Dendritic cell treated with granulocyte-macrophage colony-stimulating factor and Interleukin-4, amounts not matched to agents 40 ng/mL and 50 ng/mL, for 4 days (primary cell): ENCODE results near the gene EFHC1.
"Not testable (repeated sequence)": the region's sequence is repeated elsewhere in the genome, so short reads cannot be mapped to it uniquely, and the experiment has no call there.

Source experiments
- H3K27ac Mint-ChIP-seq: one replicate; pipeline ENCODE4 v1.8.0; 2022; ENCODE audit warnings: mild to moderate bottlenecking, mixed read lengths
- H3K27me3 Mint-ChIP-seq: one replicate; pipeline ENCODE4 v1.8.0; 2022; ENCODE audit warnings: mild to moderate bottlenecking, mixed read lengths
- H3K36me3 Mint-ChIP-seq: one replicate; pipeline ENCODE4 v1.8.0; 2022; ENCODE audit warnings: low read depth, mixed read lengths
- H3K4me1 Mint-ChIP-seq: one replicate; pipeline ENCODE4 v1.8.0; 2022; ENCODE audit warnings: low read depth, mixed read lengths
- H3K4me3 Mint-ChIP-seq: one replicate; pipeline ENCODE4 v1.8.0; 2022; ENCODE audit warnings: mild to moderate bottlenecking, moderate library complexity, mixed read lengths
- H3K9me3 Mint-ChIP-seq: one replicate; pipeline ENCODE4 v1.8.0; 2022; ENCODE audit warnings: mixed read lengths
- intact Hi-C: fragments of 100-400 bp; cut with micrococcal nuclease; formaldehyde crosslinking; loops from one replicate; pipeline ENCODE4 v1.15.0; 2022

EFHC1 gene

DNA sequence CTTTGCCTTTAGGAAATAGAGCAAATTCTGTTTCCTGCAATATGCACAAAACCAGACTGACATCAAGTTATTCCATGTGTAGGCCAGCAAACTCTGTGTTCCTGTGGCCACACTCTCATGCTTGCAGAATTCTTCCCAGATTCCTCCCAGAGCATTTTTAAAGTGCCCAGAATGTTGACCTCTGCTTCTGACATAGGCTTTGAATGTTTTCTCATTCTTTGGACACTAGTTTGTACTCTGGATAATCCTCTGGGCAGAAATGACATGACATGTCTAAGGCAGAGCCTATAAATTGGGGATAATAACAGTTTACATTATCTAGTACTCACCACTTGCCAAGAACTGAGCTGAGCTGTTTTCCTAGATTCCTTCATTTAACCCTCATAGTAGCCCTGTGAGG lies 9.2 kb upstream of the EFHC1 start:
- H3K27me3 Mint-ChIP-seq: peaks cover 12% of the 10 kb centered on the region
- intact Hi-C loops: no loop called here
- no peaks in the 10 kb centered on the region for H3K9me3 Mint-ChIP-seq
- H3K27ac Mint-ChIP-seq: no peak overlapping the region
- H3K4me1 Mint-ChIP-seq: no peaks in the 10 kb centered on the region
- no peak overlapping the region for H3K4me3 Mint-ChIP-seq
- H3K36me3 Mint-ChIP-seq: peaks cover 3% of the 10 kb centered on the region

DNA sequence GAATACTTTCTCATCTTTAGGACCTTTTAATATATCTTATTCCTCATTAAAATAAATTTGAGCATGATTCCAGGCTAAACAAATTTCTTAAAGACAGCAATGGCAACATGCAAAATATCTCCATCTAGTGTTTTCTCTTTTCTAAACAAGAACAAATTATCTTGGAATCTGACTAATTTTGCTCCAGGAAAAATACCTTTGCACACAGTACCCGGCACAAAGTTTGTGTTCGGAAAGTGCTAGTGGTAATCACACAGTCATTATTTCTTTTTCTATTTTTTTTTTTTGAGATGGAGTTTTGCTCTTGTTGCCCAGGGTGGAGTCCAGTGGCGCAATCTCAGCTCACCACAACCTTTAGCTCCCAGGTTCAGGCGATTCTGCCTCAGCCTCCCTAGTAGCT lies 8.2 kb upstream of the EFHC1 start:
- H3K4me1 Mint-ChIP-seq: no peaks in the 10 kb centered on the region
- no peaks in the 10 kb centered on the region for H3K36me3 Mint-ChIP-seq
- intact Hi-C loops: no loop called here
- no peak overlapping the region for H3K4me3 Mint-ChIP-seq
- H3K9me3 Mint-ChIP-seq: no peaks in the 10 kb centered on the region
- no peak overlapping the region for H3K27ac Mint-ChIP-seq
- H3K27me3 Mint-ChIP-seq: peaks cover 12% of the 10 kb centered on the region

GRCh38 chr6:52415333-52415732 lies 4.8 kb upstream of the EFHC1 start:
- H3K36me3 Mint-ChIP-seq: no peaks in the 10 kb centered on the region
- H3K27ac Mint-ChIP-seq: no peak overlapping the region
- intact Hi-C loops: loop anchor here (5.0 kb wide), 1 partner anchor 182 kb away; no protein-coding TSS in a partner anchor

DNA sequence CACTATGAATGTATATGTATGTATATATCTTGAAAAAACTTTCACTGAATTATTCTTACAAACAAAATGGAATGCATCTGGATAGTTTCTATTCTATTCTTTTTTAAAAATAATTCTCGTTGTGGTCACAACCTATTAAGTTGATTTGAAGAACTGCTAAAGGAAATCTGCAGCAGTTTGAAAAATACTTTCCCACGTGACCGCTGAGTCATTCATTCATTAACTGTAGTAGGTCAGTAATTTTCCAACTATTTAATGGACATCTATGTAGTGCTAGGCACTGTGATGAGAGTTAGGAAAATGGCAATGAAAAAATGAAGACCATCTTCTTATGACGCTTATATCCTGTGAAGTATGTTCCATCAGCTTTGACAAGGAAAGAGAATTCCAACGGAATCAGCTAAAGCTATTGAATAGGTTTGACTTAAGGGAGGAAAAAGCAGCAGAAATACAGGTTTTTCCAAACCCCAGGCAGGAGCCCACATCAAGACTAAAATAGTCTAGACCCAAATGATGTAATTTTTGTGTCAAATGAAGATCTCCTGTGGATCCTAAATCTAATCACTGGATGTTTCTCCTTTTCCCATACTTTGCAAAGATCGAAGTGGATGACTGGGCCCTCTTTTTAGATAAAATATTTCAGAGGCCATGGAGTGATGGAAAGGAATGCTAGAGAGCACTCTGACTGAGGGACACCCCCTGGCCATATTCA lies 4.1 kb upstream of the EFHC1 start:
- no peaks in the 10 kb centered on the region for H3K9me3 Mint-ChIP-seq
- H3K4me3 Mint-ChIP-seq: no peak overlapping the region
- H3K27me3 Mint-ChIP-seq: peaks cover 16% of the 10 kb centered on the region
- intact Hi-C loops: loop anchor here (1.0 to 5.0 kb wide), 2 partner anchors 181 to 247 kb away; no protein-coding TSS in a partner anchor
- no peak overlapping the region for H3K27ac Mint-ChIP-seq
- H3K36me3 Mint-ChIP-seq: no peaks in the 10 kb centered on the region
- H3K4me1 Mint-ChIP-seq: peaks cover 9% of the 10 kb centered on the region

More at GRCh38 chr6:52415333-52415732, 4.8 kb upstream of the EFHC1 start:
- Mint-ChIP-seq H3K9me3 (no peaks in the 10 kb centered on the region), H3K4me1 (peaks cover 9% of the 10 kb centered on the region), H3K4me3 (no peak overlapping the region), H3K27me3 (peaks cover 16% of the 10 kb centered on the region)

DNA sequence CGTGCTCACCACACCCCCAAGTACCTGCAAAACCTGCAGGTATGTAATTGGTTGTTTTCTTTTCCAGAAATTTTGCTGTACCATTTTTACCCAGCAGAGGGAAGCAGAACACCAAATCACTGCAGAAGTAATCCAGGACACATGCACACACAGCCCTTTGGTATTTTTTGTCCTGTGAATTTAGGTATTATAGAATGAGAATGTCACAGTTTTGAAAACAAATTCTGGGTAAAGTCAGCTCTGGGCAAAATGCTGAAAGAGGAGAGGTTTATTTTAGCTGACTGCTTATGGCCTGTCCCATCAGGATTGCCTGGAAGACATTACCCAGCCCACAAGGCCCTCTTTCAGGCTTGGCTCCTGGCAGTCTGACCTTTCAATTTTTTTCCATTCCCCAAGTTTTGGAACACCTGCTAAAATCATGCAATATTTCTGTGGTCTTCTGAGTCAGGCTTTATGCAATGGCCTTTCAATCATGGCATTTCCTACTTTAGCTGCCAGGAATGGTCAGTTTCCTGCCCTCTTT lies 3.5 kb upstream of the EFHC1 start:
- Mint-ChIP-seq H3K27ac (no peak overlapping the region), H3K27me3 (peaks cover 16% of the 10 kb centered on the region), H3K4me3 (no peak overlapping the region), H3K9me3 (no peaks in the 10 kb centered on the region), H3K4me1 (peaks cover 9% of the 10 kb centered on the region), H3K36me3 (no peaks in the 10 kb centered on the region)
- intact Hi-C loops: loop anchor here (1.0 to 5.0 kb wide), 2 partner anchors 181 to 247 kb away; no protein-coding TSS in a partner anchor

GRCh38 chr6:52417675-52418111 lies 2.4 kb upstream of the EFHC1 start:
- no peak overlapping the region for H3K27ac Mint-ChIP-seq
- no peaks in the 10 kb centered on the region for H3K9me3 Mint-ChIP-seq
- no peak overlapping the region for H3K4me3 Mint-ChIP-seq
- peaks cover 15% of the 10 kb centered on the region for H3K27me3 Mint-ChIP-seq
- H3K4me1 Mint-ChIP-seq: peaks cover 9% of the 10 kb centered on the region
- intact Hi-C loops: loop anchor here (5.0 kb wide), 1 partner anchor 180 kb away; no protein-coding TSS in a partner anchor
- no peaks in the 10 kb centered on the region for H3K36me3 Mint-ChIP-seq

DNA sequence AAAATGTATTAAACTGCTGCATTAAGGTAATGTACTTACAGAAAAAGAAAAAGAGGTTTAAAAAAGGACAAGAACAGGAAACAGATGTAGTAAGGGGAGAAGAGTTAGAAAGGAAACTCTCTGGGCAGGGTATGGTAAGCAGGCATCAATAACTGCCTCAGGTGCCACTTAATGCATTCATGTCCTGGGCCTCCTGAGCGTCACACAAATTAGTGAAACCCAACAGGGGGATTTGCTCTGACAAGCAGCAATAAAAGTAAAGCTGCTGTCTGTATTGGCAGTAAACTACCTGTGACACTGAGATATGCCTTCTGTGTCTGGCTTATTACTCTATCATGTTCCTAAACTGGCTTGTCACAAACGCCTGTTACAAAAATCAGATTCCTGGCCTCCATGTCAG lies 1.5 kb upstream of the EFHC1 start:
- H3K4me1 Mint-ChIP-seq: peaks cover 9% of the 10 kb centered on the region
- peaks cover 9% of the 10 kb centered on the region for H3K27me3 Mint-ChIP-seq
- no peaks in the 10 kb centered on the region for H3K36me3 Mint-ChIP-seq
- H3K4me3 Mint-ChIP-seq: no peak overlapping the region
- no peak overlapping the region for H3K27ac Mint-ChIP-seq
- intact Hi-C loops: loop anchor here (5.0 kb wide), 1 partner anchor 179 kb away; no protein-coding TSS in a partner anchor
- H3K9me3 Mint-ChIP-seq: no peaks in the 10 kb centered on the region

GRCh38 chr6:52420668-52421358 lies 671 bp downstream of the EFHC1 start:
- Mint-ChIP-seq H3K27me3 (peaks cover 4% of the 10 kb centered on the region), H3K36me3 (no peaks in the 10 kb centered on the region), H3K9me3 (no peaks in the 10 kb centered on the region), H3K4me1 (peaks cover 9% of the 10 kb centered on the region), H3K4me3 (no peak overlapping the region), H3K27ac (no peak overlapping the region)
- intact Hi-C loops: loop anchor here (1.0 to 2.0 kb wide), 4 partner anchors 70 to 644 kb away; partner anchors contain the start of gene FBXO9

DNA sequence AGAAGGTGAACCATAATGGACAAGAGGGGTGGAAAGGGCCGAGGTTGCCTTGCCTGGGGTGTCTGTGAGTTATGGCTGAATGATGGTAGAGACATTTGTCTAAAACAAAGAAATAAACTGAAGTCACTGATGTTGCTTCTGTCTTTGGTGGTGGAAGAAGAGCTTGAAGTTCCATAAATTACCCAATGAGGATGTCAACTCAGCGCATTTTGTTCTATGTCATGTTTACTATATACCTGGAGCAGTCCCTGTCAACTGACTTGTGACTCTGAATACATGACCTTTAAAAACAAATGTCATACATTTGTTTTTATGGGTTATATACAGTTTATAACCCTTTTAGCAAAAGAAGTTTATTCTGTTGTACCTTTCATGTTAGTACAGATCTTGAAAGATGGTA lies 2.0 kb downstream of the EFHC1 start:
- H3K27ac Mint-ChIP-seq: no peak overlapping the region
- peaks cover 9% of the 10 kb centered on the region for H3K4me1 Mint-ChIP-seq
- H3K27me3 Mint-ChIP-seq: peaks cover 4% of the 10 kb centered on the region
- intact Hi-C loops: no loop called here
- H3K4me3 Mint-ChIP-seq: no peak overlapping the region
- H3K9me3 Mint-ChIP-seq: no peaks in the 10 kb centered on the region
- no peaks in the 10 kb centered on the region for H3K36me3 Mint-ChIP-seq

- H3K4me1 Mint-ChIP-seq: peaks cover 9% of the 10 kb centered on the region
These were observed 3.3 kb downstream of the EFHC1 start for GRCh38 chr6:52423448-52423847.

GRCh38 chr6:52423971-52424381 lies 3.8 kb downstream of the EFHC1 start:
- Mint-ChIP-seq H3K27ac (no peak overlapping the region), H3K36me3 (no peaks in the 10 kb centered on the region), H3K4me3 (no peak overlapping the region), H3K4me1 (peaks cover 9% of the 10 kb centered on the region), H3K27me3 (peaks cover 4% of the 10 kb centered on the region), H3K9me3 (no peaks in the 10 kb centered on the region)
- intact Hi-C loops: no loop called here

More at GRCh38 chr6:52423448-52423847, 3.3 kb downstream of the EFHC1 start:
- H3K36me3 Mint-ChIP-seq: no peaks in the 10 kb centered on the region
- intact Hi-C loops: no loop called here
- no peak overlapping the region for H3K27ac Mint-ChIP-seq
- no peak overlapping the region for H3K4me3 Mint-ChIP-seq
- H3K9me3 Mint-ChIP-seq: no peaks in the 10 kb centered on the region
- peaks cover 4% of the 10 kb centered on the region for H3K27me3 Mint-ChIP-seq

GRCh38 chr6:52424513-52424912 lies 4.4 kb downstream of the EFHC1 start:
- Mint-ChIP-seq H3K4me1 (peaks cover 4% of the 10 kb centered on the region), H3K36me3 (no peaks in the 10 kb centered on the region), H3K27me3 (no peaks in the 10 kb centered on the region), H3K9me3 (no peaks in the 10 kb centered on the region), H3K27ac (no peak overlapping the region), H3K4me3 (no peak overlapping the region)
- intact Hi-C loops: no loop called here

DNA sequence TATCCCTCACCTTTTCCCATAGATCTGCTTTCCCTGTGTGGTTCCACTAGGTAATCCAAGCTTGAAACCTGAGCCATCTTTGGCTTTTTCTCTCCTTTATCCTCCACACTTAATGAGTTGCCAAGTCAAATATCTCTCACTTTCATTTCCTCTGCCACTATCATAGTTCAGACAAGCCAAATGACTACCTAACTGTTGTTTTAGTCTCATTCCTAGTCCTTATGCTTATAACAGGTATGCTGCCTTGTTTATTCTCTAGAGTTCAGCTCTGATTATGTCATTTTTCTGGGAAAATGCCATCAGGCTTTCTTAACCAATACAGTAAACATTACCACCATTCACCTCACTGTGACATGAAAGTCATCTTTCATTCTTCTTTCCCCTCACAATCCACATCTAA lies 6.5 kb downstream of the EFHC1 start:
- H3K4me1 Mint-ChIP-seq: no peaks in the 10 kb centered on the region
- H3K36me3 Mint-ChIP-seq: no peaks in the 10 kb centered on the region
- no peak overlapping the region for H3K4me3 Mint-ChIP-seq
- no peak overlapping the region for H3K27ac Mint-ChIP-seq
- H3K27me3 Mint-ChIP-seq: no peaks in the 10 kb centered on the region
- H3K9me3 Mint-ChIP-seq: no peaks in the 10 kb centered on the region
- intact Hi-C loops: no loop called here

- H3K36me3 Mint-ChIP-seq, H3K27me3 Mint-ChIP-seq, H3K27ac Mint-ChIP-seq, intact Hi-C loops, H3K4me3 Mint-ChIP-seq, H3K9me3 Mint-ChIP-seq, H3K4me1 Mint-ChIP-seq: not testable (repeated sequence)
These were observed 13.2 kb downstream of the EFHC1 start for GRCh38 chr6:52433294-52433693.
